Mesothelial cell of epicardium (in vitro differentiated cells): Measurements from ENCODE around the gene PLEKHG3. TPM values are rescaled to one million over a fixed set of nuclear protein-coding genes. Genes with fewer than 3 reads are reported as not detected.

Source experiments
- DNase-seq, 2 experiments: peaks; one replicate each; pipeline ENCODE4 v3.0.0; 2021; ENCODE audit warnings: low spot score in 2 of 2; ENCODE audit not compliant: unreplicated experiment in 2 of 2
- H3K27ac Mint-ChIP-seq: 2 replicates; pipeline ENCODE4 v1.8.0; 2021; ENCODE audit warnings: mixed read lengths
- H3K27me3 Mint-ChIP-seq: 2 replicates; pipeline ENCODE4 v1.8.0; 2021; ENCODE audit warnings: low read depth, mixed read lengths
- H3K36me3 Mint-ChIP-seq: 2 replicates; pipeline ENCODE4 v1.8.0; 2021; ENCODE audit warnings: mixed read lengths
- H3K4me1 Mint-ChIP-seq: 2 replicates; pipeline ENCODE4 v1.8.0; 2021; ENCODE audit warnings: mixed read lengths
- H3K4me3 Mint-ChIP-seq: 2 replicates; pipeline ENCODE4 v1.8.0; 2021; ENCODE audit warnings: mild to moderate bottlenecking, moderate library complexity, mixed read lengths
- H3K9me3 Mint-ChIP-seq: 2 replicates; pipeline ENCODE4 v1.8.0; 2021; ENCODE audit warnings: mixed read lengths
- CTCF ChIP-seq: fragments of 200-600 bp; sonication (generic); IDR thresholded peaks from one replicate; pipeline ENCODE4 v1.5.0; 2021; ENCODE audit warnings: antibody characterized with exemption; ENCODE audit not compliant: unreplicated experiment
- total RNA-seq: library from RNA; stranded (reverse); gene quantifications from 3 replicates; pipeline ENCODE4 v1.2.1, GENCODE V29; 2021

Gene PLEKHG3
- total RNA-seq, 1 donor from 2014 or later: 141 TPM

- H3K27me3 Mint-ChIP-seq: no peaks in the 10 kb centered on the region
- no peak overlapping the region for H3K4me3 Mint-ChIP-seq
- no peak for TF ChIP-seq CTCF
- no peaks in the 10 kb centered on the region for H3K9me3 Mint-ChIP-seq
- peaks cover 12% of the 10 kb centered on the region for H3K36me3 Mint-ChIP-seq
- peaks cover 23% of the 10 kb centered on the region for H3K4me1 Mint-ChIP-seq
- H3K27ac Mint-ChIP-seq: no peak overlapping the region
- no peak for DNase-seq
Measured at GRCh38 chr14:64770751-64771150, 66.5 kb downstream of the PLEKHG3 start.

GRCh38 chr14:64771161-64771560, 66.9 kb downstream of the PLEKHG3 start:
- H3K27ac Mint-ChIP-seq: no peak overlapping the region
- peaks cover 14% of the 10 kb centered on the region for H3K36me3 Mint-ChIP-seq

GRCh38 chr14:64772397-64772950, 68.2 kb downstream of the PLEKHG3 start:
- peaks cover 14% of the 10 kb centered on the region for H3K36me3 Mint-ChIP-seq
- TF ChIP-seq CTCF: no peak
- H3K27me3 Mint-ChIP-seq: no peaks in the 10 kb centered on the region
- H3K4me1 Mint-ChIP-seq: peaks cover 9% of the 10 kb centered on the region
- no peak overlapping the region for H3K27ac Mint-ChIP-seq
- H3K4me3 Mint-ChIP-seq: no peak overlapping the region
- no peak for DNase-seq
- H3K9me3 Mint-ChIP-seq: no peaks in the 10 kb centered on the region

More at GRCh38 chr14:64771161-64771560, 66.9 kb downstream of the PLEKHG3 start:
- Mint-ChIP-seq H3K9me3 (no peaks in the 10 kb centered on the region), H3K4me1 (peaks cover 19% of the 10 kb centered on the region), H3K4me3 (no peak overlapping the region), H3K27me3 (no peaks in the 10 kb centered on the region)
- TF ChIP-seq CTCF: no peak
- DNase-seq: no peak

- H3K27me3 Mint-ChIP-seq: no peaks in the 10 kb centered on the region
- no peaks in the 10 kb centered on the region for H3K9me3 Mint-ChIP-seq
- no peak for TF ChIP-seq CTCF
- H3K4me3 Mint-ChIP-seq: no peak overlapping the region
- peaks cover 9% of the 10 kb centered on the region for H3K4me1 Mint-ChIP-seq
- no peak for DNase-seq
- no peak overlapping the region for H3K27ac Mint-ChIP-seq
- peaks cover 14% of the 10 kb centered on the region for H3K36me3 Mint-ChIP-seq
Measured at GRCh38 chr14:64773046-64773445, 68.8 kb downstream of the PLEKHG3 start.

- no peak overlapping the region for H3K4me3 Mint-ChIP-seq
- no peak for DNase-seq
- no peak overlapping the region for H3K27ac Mint-ChIP-seq
- peaks cover 7% of the 10 kb centered on the region for H3K4me1 Mint-ChIP-seq
- no peak for TF ChIP-seq CTCF
- H3K9me3 Mint-ChIP-seq: no peaks in the 10 kb centered on the region
- peaks cover 14% of the 10 kb centered on the region for H3K36me3 Mint-ChIP-seq
- H3K27me3 Mint-ChIP-seq: no peaks in the 10 kb centered on the region
Measured at GRCh38 chr14:64773577-64773976, 69.4 kb downstream of the PLEKHG3 start.

- H3K4me3 Mint-ChIP-seq: no peak overlapping the region
- peaks cover 14% of the 10 kb centered on the region for H3K36me3 Mint-ChIP-seq
- no peaks in the 10 kb centered on the region for H3K9me3 Mint-ChIP-seq
- DNase-seq: no peak
- H3K27ac Mint-ChIP-seq: no peak overlapping the region
- TF ChIP-seq CTCF: no peak
- H3K4me1 Mint-ChIP-seq: peaks cover 2% of the 10 kb centered on the region
- no peaks in the 10 kb centered on the region for H3K27me3 Mint-ChIP-seq
Measured at GRCh38 chr14:64774272-64774671, 70.0 kb downstream of the PLEKHG3 start.
